AG04449 (cell line): Measurements from ENCODE around the gene AMPH.
"Not testable (repeated sequence)": the region's sequence is repeated elsewhere in the genome, so short reads cannot be mapped to it uniquely, and the experiment has no call there.

Experiments
- CTCF ChIA-PET: fragments of 350-600 bp; formaldehyde crosslinking; extraction: SDS; loops from one replicate; lab custom pipeline; 2021; ENCODE audit warnings: antibody characterized with exemption; lab: Yijun Ruan, JAX
- POLR2A ChIA-PET: fragments of 400-600, 350-600 bp; formaldehyde crosslinking; extraction: SDS; loops from one replicate; lab custom pipeline; 2020; ENCODE audit warnings: antibody characterized with exemption, inconsistent platforms; lab: Yijun Ruan, JAX
- DNase-seq: peaks from one replicate; pipeline ENCODE4 v3.0.0-alpha.2; 2010; ENCODE audit warnings: low read depth, low spot score
- H3K4me3 ChIP-seq: 2 replicates; pipeline ENCODE4 v1.5.1; 2011; ENCODE audit warnings: low read depth, mild to moderate bottlenecking, control low read depth, low read length
- CTCF ChIP-seq: IDR thresholded peaks from one replicate; pipeline ENCODE4 v1.5.1; 2011; ENCODE audit warnings: mild to moderate bottlenecking, moderate library complexity, low read length, control low read depth, inconsistent platforms; ENCODE audit not compliant: insufficient read depth; ENCODE audit errors: missing control alignments

AMPH gene

GRCh38 chr7:38367301-38367890 lies 263.8 kb downstream of the AMPH start:
- POLR2A ChIA-PET, result no interaction called here
- CTCF ChIA-PET, result interaction anchor here (0.7 to 10.2 kb wide), 18 partner anchors 12 to 466 kb away, joined by 3 to 226 read pairs (median 6); partner anchors contain the start of gene SFRP4
- TF ChIP-seq CTCF, result no peak

GRCh38 chr7:38363379-38363778 lies 267.8 kb downstream of the AMPH start:
- DNase-seq, POLR2A ChIA-PET: not testable (repeated sequence)
- CTCF ChIA-PET, result interaction anchor here (0.7 to 10.2 kb wide), 5 partner anchors 9 to 462 kb away, joined by 3 to 226 read pairs (median 3); no protein-coding TSS in a partner anchor

More at GRCh38 chr7:38367301-38367890, 263.8 kb downstream of the AMPH start:
- no peak overlapping the region for H3K4me3 ChIP-seq
- no peak for DNase-seq

GRCh38 chr7:38362611-38363237 lies 268.4 kb downstream of the AMPH start:
- CTCF ChIA-PET, result interaction anchor here (0.9 to 10.2 kb wide), 7 partner anchors 7 to 147 kb away, joined by 3 to 226 read pairs (median 5); no protein-coding TSS in a partner anchor
- POLR2A ChIA-PET, DNase-seq, H3K4me3 ChIP-seq: not testable (repeated sequence)

More at GRCh38 chr7:38363379-38363778, 267.8 kb downstream of the AMPH start:
- TF ChIP-seq CTCF, result peak; percentile 68
- not testable (repeated sequence) for H3K4me3 ChIP-seq

GRCh38 chr7:38360776-38361175 lies 270.4 kb downstream of the AMPH start:
- TF ChIP-seq CTCF, result no peak
- CTCF ChIA-PET, result interaction anchor here (1.3 to 3.2 kb wide), 3 partner anchors 9 to 145 kb away, joined by 6 to 13 read pairs (median 10); no protein-coding TSS in a partner anchor
- no peak for DNase-seq
- no peak overlapping the region for H3K4me3 ChIP-seq
- POLR2A ChIA-PET, result no interaction called here

GRCh38 chr7:38359071-38359601 lies 272.0 kb downstream of the AMPH start:
- DNase-seq, H3K4me3 ChIP-seq, POLR2A ChIA-PET: not testable (repeated sequence)
- peak; percentile 14 for TF ChIP-seq CTCF
- CTCF ChIA-PET, result interaction anchor here (0.7 to 9.4 kb wide), 7 partner anchors 9 to 144 kb away, joined by 3 to 67 read pairs (median 4); no protein-coding TSS in a partner anchor

GRCh38 chr7:38358273-38358831 lies 272.8 kb downstream of the AMPH start:
- CTCF ChIA-PET, result interaction anchor here (0.7 to 9.4 kb wide), 7 partner anchors 10 to 143 kb away, joined by 3 to 67 read pairs (median 4); no protein-coding TSS in a partner anchor
- not testable (repeated sequence) for H3K4me3 ChIP-seq, DNase-seq

More at GRCh38 chr7:38358273-38358831, 272.8 kb downstream of the AMPH start:
- POLR2A ChIA-PET, result not testable (repeated sequence)
